Femur (tissue), 1 donor: ENCODE measurements around the gene MALRD1.
"Not testable (repeated sequence)": the region's sequence is repeated elsewhere in the genome, so short reads cannot be mapped to it uniquely, and the experiment has no call there.

Experiments used
- DNase-seq: peaks from one replicate; pipeline ENCODE4 v3.0.0-alpha.2; 2017

The MALRD1 gene

GRCh38 chr10:19499291-19499770, 450.7 kb downstream of the MALRD1 start:
- no peak for DNase-seq

GRCh38 chr10:19500959-19501358, 452.4 kb downstream of the MALRD1 start:
- DNase-seq: no peak

- no peak for DNase-seq
Observed at GRCh38 chr10:19505320-19506312, 457.0 kb downstream of the MALRD1 start.

- DNase-seq: not testable (repeated sequence)
Observed at GRCh38 chr10:19510005-19510732, 461.6 kb downstream of the MALRD1 start.

GRCh38 chr10:19518109-19518508, 469.5 kb downstream of the MALRD1 start:
- DNase-seq: no peak

GRCh38 chr10:19518632-19519031, 470.0 kb downstream of the MALRD1 start:
- DNase-seq: no peak

- DNase-seq: no peak
Observed at GRCh38 chr10:19531324-19531723, 482.7 kb downstream of the MALRD1 start.

GRCh38 chr10:19532411-19532810, 483.8 kb downstream of the MALRD1 start:
- no peak for DNase-seq

- DNase-seq: no peak
Observed at GRCh38 chr10:19541299-19541698, 492.7 kb downstream of the MALRD1 start.

- no peak for DNase-seq
Observed at GRCh38 chr10:19546224-19546623, 497.6 kb downstream of the MALRD1 start.

- no peak for DNase-seq
Observed at GRCh38 chr10:19549503-19549902, 500.9 kb downstream of the MALRD1 start.

- DNase-seq: no peak
Observed at GRCh38 chr10:19556666-19557065, 508.1 kb downstream of the MALRD1 start.

GRCh38 chr10:19561181-19561580, 512.6 kb downstream of the MALRD1 start:
- DNase-seq: no peak

GRCh38 chr10:19563388-19564141, 515.0 kb downstream of the MALRD1 start:
- no peak for DNase-seq

GRCh38 chr10:19570120-19570519, 521.5 kb downstream of the MALRD1 start:
- no peak for DNase-seq

- no peak for DNase-seq
Observed at GRCh38 chr10:19570991-19571390, 522.4 kb downstream of the MALRD1 start.

- DNase-seq: no peak
Observed at GRCh38 chr10:19572056-19572455, 523.5 kb downstream of the MALRD1 start.

GRCh38 chr10:19576576-19576975, 528.0 kb downstream of the MALRD1 start:
- DNase-seq: no peak

GRCh38 chr10:19577381-19577780, 528.8 kb downstream of the MALRD1 start:
- peak; percentile 15 for DNase-seq

GRCh38 chr10:19577807-19578206, 529.2 kb downstream of the MALRD1 start:
- DNase-seq: peak; percentile 46

GRCh38 chr10:19578571-19578970, 530.0 kb downstream of the MALRD1 start:
- DNase-seq: no peak

GRCh38 chr10:19579761-19580545, 531.4 kb downstream of the MALRD1 start:
- peak; percentile 32 for DNase-seq
